H1 (cell line): ENCODE measurements around the gene MED17. TPM values are rescaled to one million over a fixed set of nuclear protein-coding genes. Genes with fewer than 3 reads are reported as not detected.

Experiments
- BACH1 ChIP-seq: IDR thresholded peaks from 2 replicates; pipeline ENCODE4 v1.6.1; 2012; ENCODE audit warnings: low read length, improper control_type of control experiment
- BCL11A ChIP-seq, 2 experiments: IDR thresholded peaks; one replicate each; pipeline ENCODE4 v1.6.1; 2011; ENCODE audit warnings: low read depth in 2 of 2, low read length in 2 of 2, mild to moderate bottlenecking in 2 of 2
- CHD2 ChIP-seq: IDR thresholded peaks from 2 replicates; pipeline ENCODE4 v1.6.1; 2012; ENCODE audit warnings: low read length, improper control_type of control experiment
- CTBP2 ChIP-seq: IDR thresholded peaks from 2 replicates; pipeline ENCODE4 v1.7.0; 2011; ENCODE audit warnings: borderline replicate concordance, mild to moderate bottlenecking, moderate library complexity, mixed read lengths, low read length; ENCODE audit not compliant: insufficient read depth, insufficient read length
- FOSL1 ChIP-seq: IDR thresholded peaks from 2 replicates; pipeline ENCODE4 v1.6.1; 2011; ENCODE audit warnings: mild to moderate bottlenecking, low read depth, low read length, moderate library complexity; ENCODE audit not compliant: insufficient read depth
- JUN ChIP-seq: IDR thresholded peaks from 2 replicates; pipeline ENCODE4 v1.6.1; 2011; ENCODE audit warnings: low read depth, mild to moderate bottlenecking, improper control_type of control experiment, low read length
- KDM4A ChIP-seq: IDR thresholded peaks from one replicate; pipeline ENCODE4 v1.7.1; 2012; ENCODE audit warnings: low read depth, mild to moderate bottlenecking, moderate library complexity, low read length, inconsistent platforms; ENCODE audit not compliant: severe bottlenecking
- POLR2AphosphoS5 ChIP-seq: IDR thresholded peaks from 2 replicates; pipeline ENCODE4 v1.6.1; 2011; ENCODE audit warnings: low read depth, low read length
- POU5F1 ChIP-seq: IDR thresholded peaks from 2 replicates; pipeline ENCODE4 v1.6.1; 2011; ENCODE audit warnings: low read depth, mild to moderate bottlenecking, low read length, moderate library complexity
- RNF2 ChIP-seq: fragments of 200-900, 300-1000 bp; sonication (generic); IDR thresholded peaks from 2 replicates; pipeline ENCODE4 v1.7.1; 2016; ENCODE audit warnings: borderline replicate concordance, low read depth, mild to moderate bottlenecking, antibody characterized with exemption, low read length; ENCODE audit not compliant: poor library complexity, severe bottlenecking; ENCODE audit errors: missing control alignments
- RXRA ChIP-seq: IDR thresholded peaks from 2 replicates; pipeline ENCODE4 v1.6.1; 2011; ENCODE audit warnings: low read depth, mild to moderate bottlenecking, low read length, moderate library complexity; ENCODE audit not compliant: insufficient read depth
- SAP30 ChIP-seq: fragments of 300-600 bp; sonication (generic); IDR thresholded peaks from 2 replicates; pipeline ENCODE4 v1.7.1; 2012; ENCODE audit warnings: low read length, moderate library complexity, mild to moderate bottlenecking, inconsistent platforms; ENCODE audit not compliant: insufficient read depth, insufficient replicate concordance
- SIN3A ChIP-seq, 2 experiments: IDR thresholded peaks in 1 of 2; conservative IDR thresholded peaks in 1 of 2; 2 replicates each; pipeline ENCODE4 v1.6.1; 2011 to 2012; ENCODE audit warnings: low read length in 2 of 2, improper control_type of control experiment in 1 of 2, low read depth in 1 of 2, mild to moderate bottlenecking in 1 of 2
- SIX5 ChIP-seq: IDR thresholded peaks from 2 replicates; pipeline ENCODE4 v1.6.1; 2011; ENCODE audit warnings: mild to moderate bottlenecking, low read depth, low read length
- SP1 ChIP-seq: IDR thresholded peaks from 2 replicates; pipeline ENCODE4 v1.6.1; 2011; ENCODE audit warnings: low read depth, low read length
- SP4 ChIP-seq: IDR thresholded peaks from 2 replicates; pipeline ENCODE4 v1.6.1; 2012; ENCODE audit warnings: low read length, inconsistent platforms
- TCF12 ChIP-seq: IDR thresholded peaks from 2 replicates; pipeline ENCODE4 v1.6.1; 2011; ENCODE audit warnings: low read depth, mild to moderate bottlenecking, low read length
- YY1 ChIP-seq: IDR thresholded peaks from 2 replicates; pipeline ENCODE4 v1.6.1; 2011; ENCODE audit warnings: low read depth, mild to moderate bottlenecking, low read length
- ZNF274 ChIP-seq: IDR thresholded peaks from 2 replicates; pipeline ENCODE4 v1.7.0; 2012; ENCODE audit warnings: low read length, borderline replicate concordance; ENCODE audit errors: extremely low read depth
- polyA plus RNA-seq, 7 experiments: library from polyadenylated mRNA; depleted of rRNA in 3 of 7; stranded (reverse) in 5 of 7; unstranded in 2 of 7; fragments of >200 nt in 5 of 7; fragments of 200-250 nt in 2 of 7; gene quantifications; 1 replicate in 5 of 7; 2 replicates in 1 of 7; 4 replicates in 1 of 7; pipeline versions ENCODE4 v1.2.1 to v1.2.3, GENCODE V29; 2011 to 2013; ENCODE audit warnings: missing spikeins in 2 of 7, mixed read lengths in 2 of 7
- total RNA-seq: library from RNA; stranded (reverse); fragmentation: NEBNext Ultra II Directional; extraction: Animal tissue kit (Norgen Biotek cat#: 25700); gene quantifications from 2 replicates; pipeline ENCODE4 v1.2.1, GENCODE V29; 2021
- TF ChIP-seq, protein P1 (sequence below): IDR thresholded peaks from 2 replicates; pipeline ENCODE4 v1.6.1; 2012; ENCODE audit warnings: inconsistent platforms
- TF ChIP-seq, protein P2 (sequence below): IDR thresholded peaks from 2 replicates; pipeline ENCODE4 v1.6.1; 2012; ENCODE audit warnings: inconsistent platforms
- TF ChIP-seq, protein P3 (sequence below): IDR thresholded peaks from 2 replicates; pipeline ENCODE4 v1.6.1; 2011; ENCODE audit warnings: low read depth, mild to moderate bottlenecking, low read length; ENCODE audit not compliant: insufficient read depth

Gene MED17
- total and polyA plus RNA-seq, 2 of the 8 experiments (the other 6 are each of a cell fraction or from before 2014, with no cell fraction given): 8.8 to 33.7 TPM

DNA sequence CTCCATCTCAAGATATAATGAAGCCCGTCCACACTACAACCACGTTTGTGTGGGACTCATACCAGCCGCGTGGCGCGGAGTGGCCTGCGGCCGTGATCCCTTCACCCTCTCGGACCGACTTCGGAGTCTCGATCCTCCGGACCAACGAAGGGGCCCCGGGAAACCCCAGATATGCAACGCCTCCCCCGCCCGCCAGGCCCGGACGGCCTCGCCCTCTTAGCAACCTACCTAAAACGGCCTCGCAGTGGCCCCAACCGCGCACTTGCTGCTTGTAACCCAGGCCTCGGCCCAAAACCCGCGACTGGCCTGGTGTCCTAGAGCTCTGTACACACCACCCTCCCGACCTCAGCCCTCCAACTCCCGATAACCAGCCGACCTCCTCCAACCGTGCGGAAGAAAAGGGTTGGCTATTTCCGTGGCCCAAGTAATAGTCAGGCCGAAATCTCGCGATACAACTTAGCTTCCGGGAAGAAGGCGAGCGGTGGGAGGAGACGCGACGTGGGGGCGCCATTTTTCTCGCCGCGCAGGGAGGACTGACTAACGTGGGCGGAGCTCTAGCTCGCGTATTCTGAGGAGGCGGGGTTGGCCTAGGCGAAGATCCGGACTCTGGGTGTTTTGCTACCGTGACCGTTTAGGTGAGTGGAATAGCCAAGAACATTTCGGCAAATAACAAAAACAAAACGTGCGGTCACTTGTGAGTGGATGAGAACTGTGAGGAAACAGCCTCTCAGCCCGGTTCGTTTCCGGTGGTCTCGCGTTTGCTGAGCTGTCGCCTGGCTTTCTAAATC, 42.8 kb upstream of the MED17 start, which contains the start of the genes C11orf54 and TAF1D (continued):
- TF ChIP-seq, protein P1, sequence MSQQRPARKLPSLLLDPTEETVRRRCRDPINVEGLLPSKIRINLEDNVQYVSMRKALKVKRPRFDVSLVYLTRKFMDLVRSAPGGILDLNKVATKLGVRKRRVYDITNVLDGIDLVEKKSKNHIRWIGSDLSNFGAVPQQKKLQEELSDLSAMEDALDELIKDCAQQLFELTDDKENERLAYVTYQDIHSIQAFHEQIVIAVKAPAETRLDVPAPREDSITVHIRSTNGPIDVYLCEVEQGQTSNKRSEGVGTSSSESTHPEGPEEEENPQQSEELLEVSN: no peak
- TF ChIP-seq BCL11A (IDR thresholded peaks at IDR 0.05; ENCODE audit: low read depth in 2 of 2, low read length in 2 of 2) (no peak), TCF12 (no peak), RNF2 (no peak), KDM4A (peak; percentile 18), SP4 (no peak; the same call in 1 of the 2 replicates), FOSL1 (no peak), SP1 (0 out of 2 replicates have a peak, but pooled peaks have one; percentile 7), POU5F1 (no peak), POLR2AphosphoS5 (peak; percentile 99), SAP30 (peak; percentile 74), ZNF274 (no peak), CHD2 (peak; percentile 95), JUN (no peak), RXRA (no peak), SIX5 (no peak), CTBP2 (no peak), SIN3A (conservative IDR thresholded peaks at IDR 0.05 in 1 of 2, IDR thresholded peaks at IDR 0.05 in 1 of 2; ENCODE audit: low read depth in 1 of 2, low read length in 2 of 2) (0 out of 4 replicates have a peak, but pooled peaks of 1 of the 2 experiments have one; percentile 46), YY1 (peak; percentile 91), BACH1 (peak; percentile 93)
- TF ChIP-seq, protein P2, sequence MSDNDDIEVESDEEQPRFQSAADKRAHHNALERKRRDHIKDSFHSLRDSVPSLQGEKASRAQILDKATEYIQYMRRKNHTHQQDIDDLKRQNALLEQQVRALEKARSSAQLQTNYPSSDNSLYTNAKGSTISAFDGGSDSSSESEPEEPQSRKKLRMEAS: no peak; the same call in 1 of the 2 replicates
- TF ChIP-seq, protein P3, sequence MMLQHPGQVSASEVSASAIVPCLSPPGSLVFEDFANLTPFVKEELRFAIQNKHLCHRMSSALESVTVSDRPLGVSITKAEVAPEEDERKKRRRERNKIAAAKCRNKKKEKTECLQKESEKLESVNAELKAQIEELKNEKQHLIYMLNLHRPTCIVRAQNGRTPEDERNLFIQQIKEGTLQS: no peak
